SK-N-SH (cell line): ENCODE data around the gene PTPN4. TPM values are rescaled to one million over a fixed set of nuclear protein-coding genes. Genes with fewer than 3 reads are reported as not detected.

Experiments
- CTCF ChIA-PET: fragments of 300-600, 350-600 bp; formaldehyde crosslinking; extraction: SDS; loops from one replicate; lab custom pipeline; 2021; lab: Yijun Ruan, JAX
- POLR2A ChIA-PET: fragments of 350-600 bp; sonication (Branson Sonifier 250); formaldehyde crosslinking; extraction: SDS; loops from one replicate; lab custom pipeline; 2020; ENCODE audit warnings: antibody characterized with exemption, inconsistent platforms; lab: Yijun Ruan, JAX
- DNase-seq: peaks from one replicate; pipeline ENCODE4 v3.0.0; 2012
- H2AFZ ChIP-seq: fragments of 200-600 bp; sonication (generic); 2 replicates; pipeline ENCODE4 v1.8.1; 2016; ENCODE audit warnings: antibody characterized with exemption, mild to moderate bottlenecking, low read depth
- H3F3A ChIP-seq: fragments of 200-600 bp; sonication (generic); replicated peaks from 2 replicates; pipeline ENCODE3; 2016; ENCODE audit warnings: antibody characterized with exemption, mild to moderate bottlenecking; ENCODE audit not compliant: insufficient read depth
- H3K27ac ChIP-seq, 2 experiments: fragments of 200-500 bp in 1 of 2; fragments of 200-600 bp in 1 of 2; sonication (Bioruptor generic) in 1 of 2; sonication (generic), shearing (Covaris generic) in 1 of 2; 2 replicates each; pipeline versions ENCODE4 v1.5.1 to v1.6.1; 2014 to 2016; ENCODE audit warnings: low read depth in 2 of 2, inconsistent platforms in 1 of 2, low read length in 1 of 2, mild to moderate bottlenecking in 1 of 2, mixed read lengths in 1 of 2
- H3K27me3 ChIP-seq: fragments of 200-600 bp; sonication (generic), shearing (Covaris generic); 2 replicates; pipeline ENCODE4 v1.6.1; 2016; ENCODE audit warnings: mixed run types; ENCODE audit not compliant: insufficient read depth
- H3K36me3 ChIP-seq, 2 experiments: fragments of 200-500 bp in 1 of 2; fragments of 200-600 bp in 1 of 2; sonication (Bioruptor generic) in 1 of 2; sonication (generic) in 1 of 2; replicated peaks in 1 of 2; 2 replicates each; pipeline versions ENCODE3 to v1.5.1; 2014 to 2016; ENCODE audit warnings: low read length in 1 of 2, mild to moderate bottlenecking in 1 of 2; ENCODE audit not compliant: insufficient read depth in 2 of 2, control insufficient read depth in 1 of 2
- H3K4me1 ChIP-seq, 2 experiments: fragments of 200-500 bp in 1 of 2; fragments of 200-600 bp in 1 of 2; sonication (Bioruptor generic) in 1 of 2; sonication (generic), shearing (Covaris generic) in 1 of 2; 2 replicates each; pipeline versions ENCODE4 v1.5.1 to v1.6.1; 2014 to 2016; ENCODE audit warnings: low read depth in 1 of 2, low read length in 1 of 2, mixed run types in 1 of 2; ENCODE audit not compliant: insufficient read depth in 2 of 2, control insufficient read depth in 1 of 2
- H3K4me2 ChIP-seq: fragments of 200-600 bp; sonication (generic), shearing (Covaris generic); 2 replicates; pipeline ENCODE4 v1.6.1; 2017; ENCODE audit warnings: mixed run types
- H3K4me3 ChIP-seq, 2 experiments: fragments of 200-500 bp in 1 of 2; fragments of 200-600 bp in 1 of 2; sonication (Bioruptor generic) in 1 of 2; sonication (generic), shearing (Covaris generic) in 1 of 2; 2 replicates each; pipeline versions ENCODE4 v1.5.1 to v1.8.1; 2014 to 2016; ENCODE audit warnings: low read depth in 2 of 2, inconsistent platforms in 1 of 2, low read length in 1 of 2, mild to moderate bottlenecking in 1 of 2, mixed read lengths in 1 of 2, moderate library complexity in 1 of 2
- H3K79me2 ChIP-seq: fragments of 200-600 bp; sonication (generic); 2 replicates; pipeline ENCODE4 v1.8.1; 2017; ENCODE audit warnings: mild to moderate bottlenecking; ENCODE audit not compliant: insufficient read depth
- H3K9ac ChIP-seq: fragments of 200-600 bp; sonication (generic); 2 replicates; pipeline ENCODE4 v1.6.1; 2017; ENCODE audit warnings: mixed run types
- H3K9me2 ChIP-seq: fragments of 200-600 bp; sonication (generic); 2 replicates; pipeline ENCODE4 v1.6.1; 2017; ENCODE audit warnings: mixed run types
- H3K9me3 ChIP-seq: fragments of 200-600 bp; sonication (generic); 2 replicates; pipeline ENCODE4 v1.6.1; 2017; ENCODE audit warnings: mixed run types, mild to moderate bottlenecking, moderate library complexity
- H4K20me1 ChIP-seq: fragments of 200-600 bp; sonication (generic); 2 replicates; pipeline ENCODE4 v1.6.1; 2017; ENCODE audit warnings: mild to moderate bottlenecking, mixed run types; ENCODE audit not compliant: insufficient read depth
- CHD2 ChIP-seq: fragments of 150-350 bp; IDR thresholded peaks from 2 replicates; pipeline ENCODE4 v1.6.1; 2018; ENCODE audit warnings: low read length; ENCODE audit not compliant: partially characterized antibody
- ELF1 ChIP-seq: IDR thresholded peaks from 2 replicates; pipeline ENCODE4 v1.4.0; 2012
- EP300 ChIP-seq, 2 experiments: IDR thresholded peaks; 2 replicates each; pipeline versions ENCODE4 v1.4.0 to v1.6.1; 2012; ENCODE audit warnings: borderline replicate concordance in 1 of 2, low read depth in 1 of 2, low read length in 1 of 2
- FOSL2 ChIP-seq: IDR thresholded peaks from 2 replicates; pipeline ENCODE4 v1.4.0; 2012; ENCODE audit warnings: low read depth, mild to moderate bottlenecking, moderate library complexity, borderline replicate concordance
- FOXJ3 ChIP-seq: sonication (generic); formaldehyde crosslinking; IDR thresholded peaks from 2 replicates; pipeline ENCODE4 v1.5.1; 2020; ENCODE audit warnings: mild to moderate bottlenecking, missing genetic modification reagents
- FOXM1 ChIP-seq: IDR thresholded peaks from 2 replicates; pipeline ENCODE4 v1.4.0; 2012; ENCODE audit warnings: low read depth, mild to moderate bottlenecking
- GABPA ChIP-seq: IDR thresholded peaks from 2 replicates; pipeline ENCODE4 v1.4.0; 2012; ENCODE audit warnings: low read depth, mild to moderate bottlenecking
- GATA2 ChIP-seq: sonication (generic); formaldehyde crosslinking; IDR thresholded peaks from 2 replicates; pipeline ENCODE4 v1.5.0; 2020; ENCODE audit warnings: mild to moderate bottlenecking, missing genetic modification reagents
- MXI1 ChIP-seq: IDR thresholded peaks from 2 replicates; pipeline ENCODE4 v1.6.1; 2012; ENCODE audit warnings: mild to moderate bottlenecking, low read depth, low read length, improper control_type of control experiment
- NFIC ChIP-seq: IDR thresholded peaks from 2 replicates; pipeline ENCODE4 v1.4.0; 2012; ENCODE audit warnings: borderline replicate concordance
- NRF1 ChIP-seq: IDR thresholded peaks from 2 replicates; pipeline ENCODE4 v1.6.1; 2012; ENCODE audit warnings: low read depth, mild to moderate bottlenecking, low read length
- RFX5 ChIP-seq: IDR thresholded peaks from 2 replicates; pipeline ENCODE4 v1.6.1; 2012; ENCODE audit warnings: mild to moderate bottlenecking, improper control_type of control experiment, low read length
- SIN3A ChIP-seq: IDR thresholded peaks from 2 replicates; pipeline ENCODE4 v1.6.1; 2012; ENCODE audit warnings: low read depth, mild to moderate bottlenecking, low read length, moderate library complexity, borderline replicate concordance
- SMC3 ChIP-seq: IDR thresholded peaks from 2 replicates; pipeline ENCODE4 v1.6.1; 2012; ENCODE audit warnings: low read depth, low read length, improper control_type of control experiment
- TAF1 ChIP-seq: IDR thresholded peaks from 2 replicates; pipeline ENCODE4 v1.6.1; 2012; ENCODE audit warnings: low read depth, mild to moderate bottlenecking, low read length, moderate library complexity, borderline replicate concordance
- TCF12 ChIP-seq: IDR thresholded peaks from 2 replicates; pipeline ENCODE4 v1.4.0; 2012
- TEAD4 ChIP-seq: IDR thresholded peaks from 2 replicates; pipeline ENCODE4 v1.4.0; 2012; ENCODE audit warnings: mild to moderate bottlenecking, borderline replicate concordance; ENCODE audit not compliant: insufficient read depth
- WGBS: methylation state at CpG from one replicate; pipeline ENCODE4 v1.1.6; 2017; ENCODE audit warnings: low lambda C conversion rate; 5-methylcytosine and 5-hydroxymethylcytosine counted together
- polyA plus RNA-seq, 3 experiments: library from polyadenylated mRNA; depleted of rRNA; stranded (reverse); fragments of >200 nt; gene quantifications; 2 replicates each; pipeline ENCODE4 v1.2.3, GENCODE V29; 2012
- TF ChIP-seq, protein P1 (sequence below): IDR thresholded peaks from 2 replicates; pipeline ENCODE4 v1.6.1; 2012; ENCODE audit warnings: mild to moderate bottlenecking, low read depth, low read length, moderate library complexity
- TF ChIP-seq, protein P2 (sequence below): IDR thresholded peaks from 2 replicates; pipeline ENCODE4 v1.4.0; 2012; ENCODE audit warnings: low read depth
- TF ChIP-seq, protein P3 (sequence below): IDR thresholded peaks from 2 replicates; pipeline ENCODE4 v1.4.0; 2012; ENCODE audit warnings: low read depth, borderline replicate concordance
- TF ChIP-seq, protein P4 (sequence below): IDR thresholded peaks from 2 replicates; pipeline ENCODE4; 2012

Gene PTPN4
- polyA plus RNA-seq, 1 of the 3 experiments (the other 2 are of a cell fraction) = 6.2 TPM

DNA sequence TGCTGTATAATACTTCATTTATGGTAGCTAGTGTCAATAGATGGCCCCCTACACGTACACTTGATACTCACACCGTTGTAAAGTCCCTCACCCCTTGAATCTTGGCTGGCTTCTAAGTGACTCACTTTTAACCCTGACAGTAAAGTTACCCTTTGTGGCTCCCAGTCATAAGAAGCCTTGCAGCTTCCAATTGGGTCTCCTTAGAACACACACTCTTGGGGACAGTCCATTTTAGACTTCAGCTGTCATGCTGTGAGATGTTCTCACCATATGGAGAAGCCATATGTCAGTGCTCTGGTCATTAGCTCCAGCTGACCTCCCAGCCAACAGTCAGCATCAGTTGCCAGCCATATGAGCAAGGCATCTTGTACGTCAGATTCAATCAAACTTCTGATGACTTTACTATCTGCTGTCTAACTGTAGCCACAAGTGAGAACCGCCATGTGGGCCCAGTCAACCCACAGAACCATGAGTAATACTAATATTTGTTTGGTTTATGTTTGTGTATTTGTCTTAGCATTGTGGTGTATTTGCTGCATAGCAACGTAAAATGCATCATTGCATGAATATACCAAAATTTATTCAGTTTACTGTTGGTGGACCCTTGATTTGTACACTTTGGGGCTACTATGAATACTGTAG, 68.3 kb downstream of the PTPN4 start:
- no peak overlapping the region for H3K4me2 ChIP-seq
- no peak for TF ChIP-seq MXI1
- TF ChIP-seq, all 33 proteins: peak for 0
- ChIA-PET CTCF (interaction anchor here (0.7 to 1.5 kb wide), 2 partner anchors 13 to 125 kb away, joined by 3 to 5 read pairs; no protein-coding TSS in a partner anchor), POLR2A (no interaction called here)
- peaks cover 0 to 3% of the 10 kb centered on the region in 2 experiments; a peak in 2 of 4 replicates for H3K4me1 ChIP-seq
- H3K9ac ChIP-seq = no peak overlapping the region
- no peak overlapping the region for H3K27ac ChIP-seq
- no peaks in the 10 kb centered on the region for H3K27me3 ChIP-seq
- H3K36me3 ChIP-seq = no peaks in the 10 kb centered on the region
- DNase-seq = no peak
- no peak overlapping the region for H3K4me3 ChIP-seq
- H3K9me2 ChIP-seq = no peaks in the 10 kb centered on the region
- H4K20me1 ChIP-seq = peaks cover 4% of the 10 kb centered on the region; the same call in 1 of the 2 replicates
- H3K79me2 ChIP-seq = peaks cover 9% of the 10 kb centered on the region
- peaks cover 5% of the 10 kb centered on the region for H3F3A ChIP-seq
- no peaks in the 10 kb centered on the region for H3K9me3 ChIP-seq
- 85% methylated on average over 5 of the region's 5 CpGs for WGBS
- no peak overlapping the region for H2AFZ ChIP-seq

DNA sequence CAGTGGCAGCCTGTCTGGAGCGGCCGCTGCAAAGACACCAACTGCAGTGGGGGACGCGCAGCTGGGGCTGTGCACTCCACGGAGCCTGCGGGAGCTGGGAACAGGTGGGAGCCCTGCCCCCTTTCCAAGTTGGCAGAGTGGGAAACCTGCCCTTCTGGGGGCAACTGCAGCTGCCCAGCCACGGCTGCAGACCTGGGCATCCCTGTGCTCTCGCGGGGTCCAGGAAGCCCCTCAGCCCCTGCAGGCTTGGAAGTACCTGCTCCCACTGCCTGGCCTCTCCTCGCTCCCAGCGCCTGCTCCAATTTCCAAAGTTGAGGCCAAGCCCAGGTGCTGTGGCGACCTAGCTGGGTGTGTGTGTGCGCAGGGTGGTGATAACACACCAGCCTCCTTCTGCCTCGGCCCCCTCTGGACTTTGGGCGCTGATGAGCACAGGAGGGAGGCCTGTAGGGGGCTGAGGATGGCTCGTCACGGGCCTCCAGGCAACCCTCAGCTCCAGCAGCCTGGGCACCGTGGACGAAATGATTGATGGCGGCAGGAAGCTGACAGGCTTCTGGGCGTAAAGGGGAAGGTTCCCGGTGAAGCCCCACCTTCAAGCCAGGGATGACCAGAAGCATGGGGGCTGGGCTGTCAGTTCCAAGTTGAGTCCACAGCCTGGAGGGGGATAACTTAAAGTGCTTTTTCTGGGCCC, 76.9 kb downstream of the PTPN4 start:
- POLR2A ChIA-PET = no interaction called here

More for the DNA sequence above, 76.9 kb downstream of the PTPN4 start:
- no peaks in the 10 kb centered on the region for H3K36me3 ChIP-seq
- CTCF ChIA-PET = interaction anchor here (1.7 kb wide), 1 partner anchor 82 kb away, joined by 6 read pairs; no protein-coding TSS in a partner anchor
- DNase-seq = peak; percentile 9
- peaks cover 0 to 11% of the 10 kb centered on the region in 2 experiments; a peak in 2 of 4 replicates for H3K4me1 ChIP-seq
- H3K9ac ChIP-seq = no peak overlapping the region
- no peaks in the 10 kb centered on the region for H3K27me3 ChIP-seq
- H3F3A ChIP-seq = no peaks in the 10 kb centered on the region
- no peak overlapping the region for H3K27ac ChIP-seq
- H3K9me3 ChIP-seq = no peaks in the 10 kb centered on the region
- WGBS = 97% methylated on average over 22 of the region's 22 CpGs
- H3K4me2 ChIP-seq = no peak overlapping the region
- H4K20me1 ChIP-seq = no peaks in the 10 kb centered on the region
- no peak overlapping the region for H2AFZ ChIP-seq
- TF ChIP-seq NFIC (no peak), TAF1 (no peak), GATA2 (no peak), FOXJ3 (no peak), RFX5 (no peak), ELF1 (no peak), EP300 (IDR thresholded peaks at IDR 0.05; ENCODE audit: borderline replicate concordance in 1 of 2, low read depth in 1 of 2, low read length in 1 of 2) (no peak), GABPA (no peak), SIN3A (no peak), NRF1 (no peak), TEAD4 (no peak), CHD2 (no peak), SMC3 (no peak), TCF12 (no peak), FOXM1 (no peak), FOSL2 (no peak)
- TF ChIP-seq, protein P1, sequence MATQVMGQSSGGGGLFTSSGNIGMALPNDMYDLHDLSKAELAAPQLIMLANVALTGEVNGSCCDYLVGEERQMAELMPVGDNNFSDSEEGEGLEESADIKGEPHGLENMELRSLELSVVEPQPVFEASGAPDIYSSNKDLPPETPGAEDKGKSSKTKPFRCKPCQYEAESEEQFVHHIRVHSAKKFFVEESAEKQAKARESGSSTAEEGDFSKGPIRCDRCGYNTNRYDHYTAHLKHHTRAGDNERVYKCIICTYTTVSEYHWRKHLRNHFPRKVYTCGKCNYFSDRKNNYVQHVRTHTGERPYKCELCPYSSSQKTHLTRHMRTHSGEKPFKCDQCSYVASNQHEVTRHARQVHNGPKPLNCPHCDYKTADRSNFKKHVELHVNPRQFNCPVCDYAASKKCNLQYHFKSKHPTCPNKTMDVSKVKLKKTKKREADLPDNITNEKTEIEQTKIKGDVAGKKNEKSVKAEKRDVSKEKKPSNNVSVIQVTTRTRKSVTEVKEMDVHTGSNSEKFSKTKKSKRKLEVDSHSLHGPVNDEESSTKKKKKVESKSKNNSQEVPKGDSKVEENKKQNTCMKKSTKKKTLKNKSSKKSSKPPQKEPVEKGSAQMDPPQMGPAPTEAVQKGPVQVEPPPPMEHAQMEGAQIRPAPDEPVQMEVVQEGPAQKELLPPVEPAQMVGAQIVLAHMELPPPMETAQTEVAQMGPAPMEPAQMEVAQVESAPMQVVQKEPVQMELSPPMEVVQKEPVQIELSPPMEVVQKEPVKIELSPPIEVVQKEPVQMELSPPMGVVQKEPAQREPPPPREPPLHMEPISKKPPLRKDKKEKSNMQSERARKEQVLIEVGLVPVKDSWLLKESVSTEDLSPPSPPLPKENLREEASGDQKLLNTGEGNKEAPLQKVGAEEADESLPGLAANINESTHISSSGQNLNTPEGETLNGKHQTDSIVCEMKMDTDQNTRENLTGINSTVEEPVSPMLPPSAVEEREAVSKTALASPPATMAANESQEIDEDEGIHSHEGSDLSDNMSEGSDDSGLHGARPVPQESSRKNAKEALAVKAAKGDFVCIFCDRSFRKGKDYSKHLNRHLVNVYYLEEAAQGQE = no peak
- TF ChIP-seq, protein P2, sequence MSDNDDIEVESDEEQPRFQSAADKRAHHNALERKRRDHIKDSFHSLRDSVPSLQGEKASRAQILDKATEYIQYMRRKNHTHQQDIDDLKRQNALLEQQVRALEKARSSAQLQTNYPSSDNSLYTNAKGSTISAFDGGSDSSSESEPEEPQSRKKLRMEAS = no peak
- TF ChIP-seq, protein P3, sequence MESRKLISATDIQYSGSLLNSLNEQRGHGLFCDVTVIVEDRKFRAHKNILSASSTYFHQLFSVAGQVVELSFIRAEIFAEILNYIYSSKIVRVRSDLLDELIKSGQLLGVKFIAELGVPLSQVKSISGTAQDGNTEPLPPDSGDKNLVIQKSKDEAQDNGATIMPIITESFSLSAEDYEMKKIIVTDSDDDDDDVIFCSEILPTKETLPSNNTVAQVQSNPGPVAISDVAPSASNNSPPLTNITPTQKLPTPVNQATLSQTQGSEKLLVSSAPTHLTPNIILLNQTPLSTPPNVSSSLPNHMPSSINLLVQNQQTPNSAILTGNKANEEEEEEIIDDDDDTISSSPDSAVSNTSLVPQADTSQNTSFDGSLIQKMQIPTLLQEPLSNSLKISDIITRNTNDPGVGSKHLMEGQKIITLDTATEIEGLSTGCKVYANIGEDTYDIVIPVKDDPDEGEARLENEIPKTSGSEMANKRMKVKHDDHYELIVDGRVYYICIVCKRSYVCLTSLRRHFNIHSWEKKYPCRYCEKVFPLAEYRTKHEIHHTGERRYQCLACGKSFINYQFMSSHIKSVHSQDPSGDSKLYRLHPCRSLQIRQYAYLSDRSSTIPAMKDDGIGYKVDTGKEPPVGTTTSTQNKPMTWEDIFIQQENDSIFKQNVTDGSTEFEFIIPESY = no peak
- TF ChIP-seq, protein P4, sequence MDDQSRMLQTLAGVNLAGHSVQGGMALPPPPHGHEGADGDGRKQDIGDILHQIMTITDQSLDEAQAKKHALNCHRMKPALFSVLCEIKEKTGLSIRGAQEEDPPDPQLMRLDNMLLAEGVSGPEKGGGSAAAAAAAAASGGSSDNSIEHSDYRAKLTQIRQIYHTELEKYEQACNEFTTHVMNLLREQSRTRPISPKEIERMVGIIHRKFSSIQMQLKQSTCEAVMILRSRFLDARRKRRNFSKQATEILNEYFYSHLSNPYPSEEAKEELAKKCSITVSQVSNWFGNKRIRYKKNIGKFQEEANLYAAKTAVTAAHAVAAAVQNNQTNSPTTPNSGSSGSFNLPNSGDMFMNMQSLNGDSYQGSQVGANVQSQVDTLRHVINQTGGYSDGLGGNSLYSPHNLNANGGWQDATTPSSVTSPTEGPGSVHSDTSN = no peak
- no peak overlapping the region for H3K4me3 ChIP-seq
- no peaks in the 10 kb centered on the region for H3K9me2 ChIP-seq
- peaks cover 5% of the 10 kb centered on the region; the same call in 1 of the 2 replicates for H3K79me2 ChIP-seq
